ENCODE measurements around the gene MCAT. TPM values are rescaled to one million over a fixed set of nuclear protein-coding genes. Genes with fewer than 3 reads are reported as not detected.
"Not testable (repeated sequence)": the region's sequence is repeated elsewhere in the genome, so short reads cannot be mapped to it uniquely, and the experiment has no call there.

Gene MCAT
- total and polyA plus RNA-seq, 2 donors (not counting 3 experiments of a cell fraction or from before 2014, with no cell fraction given): 16.9 to 23.2 TPM

GRCh38 chr22:43147821-43148220 is 4.6 kb upstream of the MCAT start:
- no peaks in the 10 kb centered on the region for H3K9me3 ChIP-seq (replicated peaks; ENCODE audit: control insufficient read depth, insufficient read depth, low read length)
- H3K27me3 ChIP-seq (ENCODE audit: control insufficient read depth in 2 of 2, insufficient read depth in 2 of 2, low read length in 2 of 2): no peaks in the 10 kb centered on the region
- DNase-seq (ENCODE audit: low read depth, low spot score) (no peak), FAIRE-seq (no peak)
- intact Hi-C loops (cut with micrococcal nuclease): no loop called here
- no peaks in the 10 kb centered on the region for H3K36me3 ChIP-seq (ENCODE audit: control insufficient read depth in 2 of 2, extremely low read depth in 1 of 2, insufficient read depth in 2 of 2, low read length in 2 of 2)
- CTCF ChIA-PET: interaction anchor here (0.8 kb wide), 1 partner anchor 11 kb away, joined by 4 read pairs; no protein-coding TSS in a partner anchor
- no peak overlapping the region for H3K9ac ChIP-seq (replicated peaks; ENCODE audit: extremely low read depth, insufficient read depth, low read length)
- H3K4me3 ChIP-seq (replicated peaks in 1 of 3; ENCODE audit: insufficient read depth in 1 of 3, low read depth in 1 of 3, low read length in 3 of 3): no peak overlapping the region
- H3K4me2 ChIP-seq (ENCODE audit: insufficient read depth, low read length): no peak overlapping the region
- no peak overlapping the region for H3K27ac ChIP-seq (ENCODE audit: insufficient read depth, low read depth, low read length)
- POLR2A ChIA-PET: no interaction called here
- no peak overlapping the region for H2AFZ ChIP-seq (ENCODE audit: low read depth, low read length)
- no peaks in the 10 kb centered on the region for H3K9me1 ChIP-seq (replicated peaks; ENCODE audit: control insufficient read depth, extremely low read depth, insufficient read depth, low read length)
- peaks cover 18% of the 10 kb centered on the region for H3K79me2 ChIP-seq (ENCODE audit: control insufficient read depth, insufficient read depth, low read length)
- peaks cover 7% of the 10 kb centered on the region for H3K4me1 ChIP-seq (ENCODE audit: control insufficient read depth, extremely low read depth, insufficient read depth, low read length)
- H4K20me1 ChIP-seq (replicated peaks; ENCODE audit: control insufficient read depth, extremely low read depth, insufficient read depth, low read length): no peaks in the 10 kb centered on the region
- dilution Hi-C loops (cut with MboI; ENCODE audit: extremely low pct_ligation_motif_present, low sequenced_read_pairs): no loop called here
- TF ChIP-seq POLR2AphosphoS5 (IDR thresholded peaks at IDR 0.05; ENCODE audit: insufficient read depth, low read depth, low read length) (no peak), POLR2A (IDR thresholded peaks at IDR 0.05; ENCODE audit: low read depth, low read length) (no peak), CTCF (IDR thresholded peaks at IDR 0.05; ENCODE audit: extremely low read depth in 1 of 2, insufficient read depth in 1 of 2, low read depth in 1 of 2, low read length in 2 of 2) (no peak), JUN (IDR thresholded peaks at IDR 0.05; ENCODE audit: borderline replicate concordance, insufficient read depth, insufficient read length, low read depth) (no peak), GATA2 (IDR thresholded peaks at IDR 0.05; ENCODE audit: insufficient read depth, insufficient read length, low read depth, low read length) (no peak), EZH2 (IDR thresholded peaks at IDR 0.05; ENCODE audit: borderline replicate concordance, low read depth, low read length, severe bottlenecking) (no peak)
- TF ChIP-seq, protein P1, sequence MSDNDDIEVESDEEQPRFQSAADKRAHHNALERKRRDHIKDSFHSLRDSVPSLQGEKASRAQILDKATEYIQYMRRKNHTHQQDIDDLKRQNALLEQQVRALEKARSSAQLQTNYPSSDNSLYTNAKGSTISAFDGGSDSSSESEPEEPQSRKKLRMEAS (IDR thresholded peaks at IDR 0.05; ENCODE audit: insufficient read depth, insufficient read length): no peak
- no TSS peak for BruUV-seq (replicated peaks)

DNA sequence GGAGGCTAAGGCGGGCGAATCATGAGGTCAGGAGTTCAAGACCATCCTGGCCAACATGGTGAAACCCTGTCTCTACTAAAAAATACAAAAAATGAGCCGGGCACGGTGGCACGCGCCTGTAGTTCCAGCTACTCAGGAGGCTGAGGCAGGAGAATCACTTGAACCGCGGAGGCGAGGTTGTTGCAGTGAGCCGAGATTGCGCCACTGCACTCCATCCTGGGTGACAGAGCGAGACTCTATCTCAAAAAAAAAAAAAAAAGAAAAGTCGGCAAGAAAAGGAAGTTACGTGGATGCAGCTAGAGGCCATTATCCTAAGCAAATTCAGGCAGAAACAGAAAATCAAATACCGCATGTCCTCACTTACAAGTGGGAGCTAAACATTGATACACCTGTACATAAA is 3.1 kb upstream of the MCAT start:
- H3K4me3 ChIP-seq (replicated peaks in 1 of 3; ENCODE audit: insufficient read depth in 1 of 3, low read depth in 1 of 3, low read length in 3 of 3); POLR2A ChIA-PET; H3K9ac ChIP-seq (replicated peaks; ENCODE audit: extremely low read depth, insufficient read depth, low read length); H2AFZ ChIP-seq (ENCODE audit: low read depth, low read length); intact Hi-C loops (cut with micrococcal nuclease); FAIRE-seq; H3K4me1 ChIP-seq (ENCODE audit: control insufficient read depth, extremely low read depth, insufficient read depth, low read length); H4K20me1 ChIP-seq (replicated peaks; ENCODE audit: control insufficient read depth, extremely low read depth, insufficient read depth, low read length); H3K27ac ChIP-seq (ENCODE audit: insufficient read depth, low read depth, low read length); H3K4me2 ChIP-seq (ENCODE audit: insufficient read depth, low read length); H3K9me1 ChIP-seq (replicated peaks; ENCODE audit: control insufficient read depth, extremely low read depth, insufficient read depth, low read length); BruUV-seq (replicated peaks); H3K79me2 ChIP-seq (ENCODE audit: control insufficient read depth, insufficient read depth, low read length); dilution Hi-C loops (cut with MboI; ENCODE audit: extremely low pct_ligation_motif_present, low sequenced_read_pairs); H3K36me3 ChIP-seq (ENCODE audit: control insufficient read depth in 2 of 2, extremely low read depth in 1 of 2, insufficient read depth in 2 of 2, low read length in 2 of 2); H3K9me3 ChIP-seq (replicated peaks; ENCODE audit: control insufficient read depth, insufficient read depth, low read length); DNase-seq (ENCODE audit: low read depth, low spot score); H3K27me3 ChIP-seq (ENCODE audit: control insufficient read depth in 2 of 2, insufficient read depth in 2 of 2, low read length in 2 of 2); CTCF ChIA-PET: not testable (repeated sequence)

- intact Hi-C loops (cut with micrococcal nuclease); H3K9me3 ChIP-seq (replicated peaks; ENCODE audit: control insufficient read depth, insufficient read depth, low read length); H3K27ac ChIP-seq (ENCODE audit: insufficient read depth, low read depth, low read length); BruUV-seq (replicated peaks); CTCF ChIA-PET; H3K27me3 ChIP-seq (ENCODE audit: control insufficient read depth in 2 of 2, insufficient read depth in 2 of 2, low read length in 2 of 2); H2AFZ ChIP-seq (ENCODE audit: low read depth, low read length); H3K36me3 ChIP-seq (ENCODE audit: control insufficient read depth in 2 of 2, extremely low read depth in 1 of 2, insufficient read depth in 2 of 2, low read length in 2 of 2); POLR2A ChIA-PET; dilution Hi-C loops (cut with MboI; ENCODE audit: extremely low pct_ligation_motif_present, low sequenced_read_pairs); DNase-seq (ENCODE audit: low read depth, low spot score); H3K9me1 ChIP-seq (replicated peaks; ENCODE audit: control insufficient read depth, extremely low read depth, insufficient read depth, low read length); H3K79me2 ChIP-seq (ENCODE audit: control insufficient read depth, insufficient read depth, low read length); FAIRE-seq; H3K9ac ChIP-seq (replicated peaks; ENCODE audit: extremely low read depth, insufficient read depth, low read length); H3K4me2 ChIP-seq (ENCODE audit: insufficient read depth, low read length); H3K4me3 ChIP-seq (replicated peaks in 1 of 3; ENCODE audit: insufficient read depth in 1 of 3, low read depth in 1 of 3, low read length in 3 of 3); H3K4me1 ChIP-seq (ENCODE audit: control insufficient read depth, extremely low read depth, insufficient read depth, low read length); H4K20me1 ChIP-seq (replicated peaks; ENCODE audit: control insufficient read depth, extremely low read depth, insufficient read depth, low read length): not testable (repeated sequence)
These were observed 2.2 kb upstream of the MCAT start for GRCh38 chr22:43145371-43145770.

All from endothelial cell of umbilical vein (primary cell).